ENCODE data around the gene PRAME.

PRAME gene

GRCh38 chr22:22579869-22580604 is 21.0 kb upstream of the PRAME start:
- DNase-seq (ENCODE audit: low read depth in 1 of 2, low spot score in 1 of 2) = no peak

- no peak for DNase-seq (ENCODE audit: low read depth in 1 of 2, low spot score in 1 of 2)
These were observed 19.8 kb upstream of the PRAME start for GRCh38 chr22:22578702-22579424.

GRCh38 chr22:22576989-22577427 is 17.9 kb upstream of the PRAME start:
- no peak for DNase-seq (ENCODE audit: low read depth in 1 of 2, low spot score in 1 of 2)

GRCh38 chr22:22576244-22576988 is 17.4 kb upstream of the PRAME start:
- DNase-seq (ENCODE audit: low read depth in 1 of 2, low spot score in 1 of 2) = no peak

- no peak for DNase-seq (ENCODE audit: low read depth in 1 of 2, low spot score in 1 of 2)
These were observed 15.3 kb upstream of the PRAME start for GRCh38 chr22:22574361-22574760.

- no peak for DNase-seq (ENCODE audit: low read depth in 1 of 2, low spot score in 1 of 2)
These were observed 14.2 kb upstream of the PRAME start for GRCh38 chr22:22573047-22573889.

GRCh38 chr22:22571862-22572261 is 12.8 kb upstream of the PRAME start:
- DNase-seq (ENCODE audit: low read depth in 1 of 2, low spot score in 1 of 2) = no peak

- no peak for DNase-seq (ENCODE audit: low read depth in 1 of 2, low spot score in 1 of 2)
These were observed 12.4 kb upstream of the PRAME start for GRCh38 chr22:22571429-22571828.

- no peak for DNase-seq (ENCODE audit: low read depth in 1 of 2, low spot score in 1 of 2)
These were observed 10.2 kb upstream of the PRAME start for GRCh38 chr22:22569218-22569617.

GRCh38 chr22:22565981-22566380 is 6.9 kb upstream of the PRAME start:
- DNase-seq (ENCODE audit: low read depth in 1 of 2, low spot score in 1 of 2) = no peak

- DNase-seq (ENCODE audit: low read depth in 1 of 2, low spot score in 1 of 2) = no peak
These were observed 744 bp downstream of the PRAME start for GRCh38 chr22:22558071-22558971.

- DNase-seq (ENCODE audit: low read depth in 1 of 2, low spot score in 1 of 2) = no peak
These were observed 1.8 kb downstream of the PRAME start for GRCh38 chr22:22556995-22557925.

- no peak for DNase-seq (ENCODE audit: low read depth in 1 of 2, low spot score in 1 of 2)
These were observed 2.5 kb downstream of the PRAME start for GRCh38 chr22:22556578-22556977.

- DNase-seq (ENCODE audit: low read depth in 1 of 2, low spot score in 1 of 2) = no peak
These were observed 3.5 kb downstream of the PRAME start for GRCh38 chr22:22555596-22555995.

GRCh38 chr22:22554587-22555284 is 4.3 kb downstream of the PRAME start:
- no peak for DNase-seq (ENCODE audit: low read depth in 1 of 2, low spot score in 1 of 2)

GRCh38 chr22:22553735-22554586 is 5.1 kb downstream of the PRAME start:
- no peak for DNase-seq (ENCODE audit: low read depth in 1 of 2, low spot score in 1 of 2)

GRCh38 chr22:22553141-22553540 is 5.9 kb downstream of the PRAME start:
- no peak for DNase-seq (ENCODE audit: low read depth in 1 of 2, low spot score in 1 of 2)
